Measurements from ENCODE around the gene VAV1.
"Not testable (repeated sequence)": the region's sequence is repeated elsewhere in the genome, so short reads cannot be mapped to it uniquely, and the experiment has no call there.

The VAV1 gene

DNA sequence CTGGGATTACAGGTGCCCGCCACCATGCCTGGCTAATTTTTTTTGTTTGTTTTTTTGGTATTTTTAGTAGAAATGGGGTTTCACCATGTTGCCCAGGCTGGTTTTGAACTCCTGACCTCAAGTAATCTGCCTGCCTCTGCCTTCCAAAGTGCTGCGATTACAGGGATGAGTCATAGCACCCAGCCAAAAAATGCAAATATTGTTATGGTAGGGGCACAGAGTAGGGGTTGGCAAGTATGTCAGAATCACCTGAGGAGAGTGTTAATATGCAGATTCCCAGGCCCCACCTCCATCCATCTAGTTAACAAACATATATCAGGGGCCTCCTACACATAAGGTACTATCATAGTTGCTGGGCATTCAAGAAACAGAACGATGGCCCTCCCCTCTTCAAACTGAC is 44.7 kb downstream of the VAV1 start:
- DNase-seq (ENCODE audit: low read depth in 2 of 2), result no peak

DNA sequence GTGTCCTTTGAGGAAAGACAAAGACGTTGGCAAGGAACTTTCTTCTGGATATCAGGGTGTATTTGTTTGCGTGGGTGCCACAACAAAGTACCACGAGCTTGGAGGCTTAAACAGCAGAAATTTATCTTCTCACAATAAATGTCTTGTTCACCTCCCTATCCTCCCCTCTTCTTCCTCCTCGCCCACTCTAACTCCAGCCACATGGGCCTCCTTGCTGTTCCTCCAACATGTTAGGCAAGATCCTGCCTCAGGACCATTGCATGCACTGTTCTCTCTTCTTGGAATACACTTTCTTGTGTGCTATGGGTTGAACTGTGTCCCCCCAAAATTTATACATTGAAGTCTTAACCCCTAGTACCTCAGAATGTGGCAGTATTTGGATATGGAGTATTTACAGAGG is 45.7 kb downstream of the VAV1 start:
- DNase-seq (ENCODE audit: low read depth in 2 of 2), result no peak

DNA sequence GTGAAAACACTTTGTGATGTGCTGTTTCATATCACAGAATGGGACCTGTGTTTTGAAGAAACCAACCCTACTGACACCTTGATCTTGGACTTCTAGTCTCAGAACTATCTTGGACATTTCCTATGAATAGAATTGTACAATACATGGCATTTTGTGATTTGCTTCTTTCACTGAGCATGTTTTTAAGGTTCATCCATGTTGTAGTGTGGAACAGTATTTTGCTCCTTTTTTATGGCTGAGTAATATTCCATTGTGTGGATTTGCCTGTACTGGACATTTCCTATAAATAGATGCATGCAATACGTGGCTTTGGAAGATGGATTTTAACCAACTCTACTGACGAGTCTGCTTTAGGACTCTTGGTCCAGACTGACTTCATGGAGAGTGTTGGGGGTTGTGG is 46.8 kb downstream of the VAV1 start:
- DNase-seq (ENCODE audit: low read depth in 2 of 2), result no peak

DNA sequence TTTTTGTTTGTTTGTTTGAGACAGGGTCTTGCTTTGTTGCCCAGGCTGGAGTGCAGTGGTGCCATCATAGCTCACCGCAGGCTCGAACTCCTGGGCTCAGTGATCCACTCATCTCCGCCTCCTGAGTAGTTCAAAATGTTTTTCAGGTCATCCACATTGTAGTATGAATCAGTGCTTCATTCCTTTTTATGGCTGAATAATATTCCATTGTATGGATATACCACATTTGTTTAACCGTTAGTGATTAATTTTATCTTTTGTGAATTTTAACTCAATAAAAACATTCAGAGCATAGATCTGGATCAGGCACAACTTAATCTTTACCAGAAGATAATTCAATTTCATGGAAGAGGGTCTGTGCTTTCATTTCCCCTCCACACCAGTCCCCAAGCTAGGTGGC is 47.7 kb downstream of the VAV1 start:
- DNase-seq (ENCODE audit: low read depth in 2 of 2), result no peak

DNA sequence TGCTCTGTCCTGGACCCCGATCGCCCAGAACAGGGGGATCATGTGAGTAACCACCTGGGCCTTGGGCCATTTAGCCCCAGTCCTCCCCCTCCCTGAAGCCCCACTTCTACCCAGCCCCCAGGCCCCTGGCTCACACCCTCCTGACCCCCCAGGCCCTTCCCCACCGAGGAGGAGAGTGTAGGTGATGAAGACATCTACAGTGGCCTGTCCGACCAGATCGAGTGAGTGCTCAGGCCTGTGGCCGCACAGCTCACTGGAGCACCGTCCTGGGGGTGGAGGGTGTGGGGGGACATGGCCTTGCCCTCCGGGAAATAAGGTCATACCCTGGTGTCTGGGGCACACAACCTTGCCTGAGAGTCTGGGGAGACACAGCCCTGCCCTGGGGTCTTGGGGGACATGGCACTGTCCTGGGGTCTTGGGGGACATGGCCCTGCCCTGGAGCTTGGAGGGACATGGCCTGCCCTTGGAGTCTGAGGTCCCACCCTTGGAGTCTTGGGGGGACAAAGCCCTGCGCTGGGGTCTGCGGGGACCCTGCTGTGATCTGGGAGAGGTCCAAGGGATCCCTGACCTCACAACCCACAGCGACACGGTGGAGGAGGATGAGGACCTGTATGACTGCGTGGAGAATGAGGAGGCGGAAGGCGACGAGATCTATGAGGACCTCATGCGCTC is 49.3 kb downstream of the VAV1 start:
- no peak for DNase-seq (ENCODE audit: low read depth in 2 of 2)

DNA sequence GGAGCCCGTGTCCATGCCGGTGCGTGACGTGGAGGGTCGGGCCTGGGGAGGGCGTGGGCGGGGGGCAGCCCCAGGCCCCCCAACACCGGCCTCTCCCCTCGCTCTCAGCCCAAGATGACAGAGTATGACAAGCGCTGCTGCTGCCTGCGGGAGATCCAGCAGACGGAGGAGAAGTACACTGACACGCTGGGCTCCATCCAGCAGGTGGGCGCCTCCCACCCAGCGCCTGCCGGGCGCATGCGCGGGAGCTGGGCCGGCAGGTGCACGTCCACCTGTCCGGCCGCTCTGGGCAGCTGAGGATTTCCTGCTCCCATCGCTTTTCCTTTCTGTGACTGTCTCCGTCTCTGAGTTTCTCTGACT is 49.8 kb downstream of the VAV1 start:
- DNase-seq (ENCODE audit: low read depth in 2 of 2), result no peak

DNA sequence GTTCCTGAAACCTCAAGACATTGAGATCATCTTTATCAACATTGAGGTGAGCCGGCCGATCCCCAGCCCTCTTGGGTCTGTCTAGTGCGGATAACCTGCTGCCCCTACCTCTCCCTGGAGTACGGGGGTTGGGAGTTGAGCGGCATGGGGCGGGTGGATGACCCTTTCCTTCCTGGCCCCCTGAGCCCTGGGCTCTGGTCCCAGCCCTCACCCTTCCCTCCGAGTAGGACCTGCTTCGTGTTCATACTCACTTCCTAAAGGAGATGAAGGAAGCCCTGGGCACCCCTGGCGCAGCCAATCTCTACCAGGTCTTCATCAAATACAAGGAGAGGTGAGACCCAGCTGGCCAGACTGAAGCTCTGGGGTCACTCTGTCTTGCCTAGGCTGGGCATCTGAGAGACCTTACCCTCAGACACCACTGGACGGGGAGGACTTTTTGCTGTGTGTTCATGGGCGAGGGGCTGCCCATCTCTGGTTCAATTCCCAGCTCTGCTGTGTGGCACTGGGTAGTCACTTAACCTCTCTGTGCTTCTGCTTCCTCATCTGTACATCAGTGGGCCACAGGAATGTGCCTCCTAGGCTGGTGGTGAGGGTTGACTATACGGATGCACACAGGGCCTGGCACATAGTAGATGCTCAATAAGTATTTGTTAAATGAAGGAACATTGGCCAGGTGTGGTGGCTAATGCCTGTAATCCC is 52.7 kb downstream of the VAV1 start:
- DNase-seq (ENCODE audit: low read depth in 2 of 2), result no peak

DNA sequence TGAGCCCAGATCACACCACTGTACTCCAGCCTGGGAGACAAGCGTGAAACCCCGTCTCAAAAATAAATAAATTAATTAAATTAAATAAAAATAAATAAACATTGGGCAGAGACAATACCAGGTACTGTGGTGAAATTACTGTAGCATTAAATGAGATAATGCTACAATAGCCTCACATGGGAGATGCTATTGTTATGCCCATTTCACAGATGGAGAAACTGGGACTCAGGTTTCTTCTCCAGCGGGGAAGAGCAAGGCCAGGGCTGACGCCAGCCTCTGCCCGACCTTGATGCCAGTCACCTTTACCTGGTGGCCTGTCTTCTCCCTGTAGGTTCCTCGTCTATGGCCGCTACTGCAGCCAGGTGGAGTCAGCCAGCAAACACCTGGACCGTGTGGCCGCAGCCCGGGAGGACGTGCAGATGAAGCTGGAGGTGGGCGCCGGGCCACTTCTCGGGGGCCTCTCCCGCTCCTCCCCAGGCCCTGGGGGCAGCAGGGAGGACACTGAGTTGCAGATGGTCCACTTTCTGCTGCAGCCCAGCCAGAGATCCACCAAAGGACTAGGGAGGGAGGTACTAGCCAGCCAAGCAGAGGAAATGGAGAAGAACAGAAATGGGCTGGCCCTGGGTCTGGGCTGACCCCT is 53.9 kb downstream of the VAV1 start:
- DNase-seq (ENCODE audit: low read depth in 2 of 2), result no peak

DNA sequence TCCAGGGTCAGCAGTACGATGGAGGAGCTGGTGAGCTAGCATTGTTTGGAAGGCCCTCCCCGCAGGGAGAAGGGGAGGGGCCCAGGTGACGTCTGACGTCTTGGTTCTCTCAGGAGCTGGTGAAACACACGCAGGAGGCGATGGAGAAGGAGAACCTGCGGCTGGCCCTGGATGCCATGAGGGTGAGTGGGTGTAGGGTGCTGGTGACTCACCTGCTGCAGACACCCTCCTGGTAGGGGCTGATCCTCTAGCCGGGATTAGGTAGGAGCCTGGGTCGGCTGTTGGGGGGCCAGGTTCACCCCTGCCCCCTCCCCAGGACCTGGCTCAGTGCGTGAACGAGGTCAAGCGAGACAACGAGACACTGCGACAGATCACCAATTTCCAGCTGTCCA is 55.8 kb downstream of the VAV1 start:
- no peak for DNase-seq (ENCODE audit: low read depth in 2 of 2)

DNA sequence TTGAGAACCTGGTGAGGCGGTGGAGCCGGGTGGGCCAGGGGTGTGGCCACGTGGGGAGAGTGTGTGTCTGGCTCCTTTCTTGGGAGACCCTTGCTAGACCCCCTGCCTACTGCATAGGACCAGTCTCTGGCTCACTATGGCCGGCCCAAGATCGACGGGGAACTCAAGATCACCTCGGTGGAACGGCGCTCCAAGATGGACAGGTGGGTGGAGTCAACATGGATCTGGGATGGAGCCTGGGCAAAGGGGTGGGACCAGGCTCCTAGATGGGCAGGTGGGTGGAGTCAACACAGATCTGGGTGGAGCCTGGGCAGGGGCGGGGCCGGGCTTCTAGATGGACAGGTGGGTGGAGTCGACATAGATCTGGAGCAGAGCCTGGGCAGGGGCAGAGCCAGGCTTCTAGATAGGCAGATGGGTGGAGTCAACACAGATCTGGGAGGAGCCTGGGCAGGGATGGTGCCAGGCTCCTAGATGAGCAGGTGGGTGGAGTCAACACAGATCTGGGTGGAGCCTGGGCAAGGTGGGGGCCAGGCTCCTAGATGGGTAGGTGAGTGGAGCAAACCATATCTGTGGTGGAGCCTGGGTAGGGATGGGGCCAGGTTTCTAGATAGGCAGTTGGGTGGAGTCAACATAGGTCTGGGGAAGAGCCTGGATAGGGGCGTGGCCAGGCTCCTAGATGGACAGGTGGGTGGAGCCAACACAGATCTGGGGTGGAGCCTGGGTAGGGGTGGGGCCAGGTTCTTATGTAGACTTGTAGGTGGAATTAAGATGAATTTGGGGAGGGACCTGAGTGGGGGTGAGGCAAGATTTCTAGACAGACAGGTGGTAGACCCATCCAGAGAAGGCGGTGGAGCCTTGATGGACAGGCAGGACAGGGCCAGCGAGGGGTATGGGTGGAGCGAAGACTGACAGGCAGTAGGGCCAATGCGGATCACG is 56.5 kb downstream of the VAV1 start:
- no peak for DNase-seq (ENCODE audit: low read depth in 2 of 2)

DNA sequence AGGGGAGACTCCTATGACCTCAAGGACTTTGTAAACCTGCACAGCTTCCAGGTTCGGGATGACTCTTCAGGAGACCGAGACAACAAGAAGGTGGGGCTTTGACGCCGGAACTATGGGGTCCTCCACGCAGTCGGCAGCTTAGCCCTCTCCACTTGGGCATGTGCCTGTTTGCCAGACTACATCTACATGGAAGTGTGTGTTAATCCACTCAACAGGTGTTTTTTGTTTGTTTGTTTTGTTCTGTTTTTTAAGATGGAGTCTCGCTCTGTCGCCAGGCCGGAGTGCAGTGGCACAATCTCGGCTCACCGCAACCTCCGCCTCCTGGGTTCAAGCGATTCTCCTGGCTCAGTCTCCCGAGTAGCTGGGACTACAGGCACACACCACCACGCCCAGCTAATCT is 57.3 kb downstream of the VAV1 start:
- not testable (repeated sequence) for DNase-seq (ENCODE audit: low read depth in 2 of 2)

DNA sequence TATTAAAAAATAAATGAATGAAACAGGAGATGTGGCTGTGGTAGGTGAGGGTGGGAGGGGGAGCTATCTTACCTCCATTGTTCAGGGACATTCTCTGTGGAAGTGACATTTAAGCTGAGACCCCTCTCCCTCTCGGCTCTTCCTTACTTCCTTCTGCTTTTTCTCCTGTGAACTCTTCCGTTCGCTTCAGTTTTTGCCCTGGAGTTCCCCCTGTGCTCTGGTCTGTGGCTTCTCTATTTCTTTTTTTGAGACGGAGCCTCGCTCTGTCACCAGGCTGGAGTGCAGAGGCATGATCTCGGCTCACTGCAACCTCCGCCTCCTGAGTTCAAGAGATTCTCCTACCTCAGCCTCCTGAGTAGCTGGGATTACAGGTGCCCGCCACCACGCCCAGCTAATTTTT is 58.6 kb downstream of the VAV1 start:
- not testable (repeated sequence) for DNase-seq (ENCODE audit: low read depth in 2 of 2)

DNA sequence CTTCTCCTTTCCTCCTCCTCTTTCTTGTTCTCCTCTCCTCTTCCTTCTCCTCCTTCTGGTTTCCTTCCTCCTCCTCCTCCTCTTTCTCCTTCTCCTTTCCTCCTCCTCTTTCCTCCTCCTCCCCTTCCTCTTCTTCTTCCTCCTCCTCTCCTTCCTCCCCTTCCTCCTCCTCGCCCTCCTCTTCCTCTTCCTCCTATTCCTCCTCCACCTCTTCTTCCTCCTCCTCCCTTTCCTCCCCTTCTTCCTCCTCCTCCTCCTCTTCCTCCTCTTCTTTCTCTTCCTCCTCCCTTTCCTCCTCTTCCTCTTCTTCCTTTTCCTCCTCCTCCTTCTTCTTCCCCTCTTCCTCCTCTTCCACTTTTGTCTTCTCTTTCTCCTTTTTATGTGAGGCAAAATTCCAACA is 59.9 kb downstream of the VAV1 start:
- DNase-seq (ENCODE audit: low read depth in 2 of 2), result no peak

DNA sequence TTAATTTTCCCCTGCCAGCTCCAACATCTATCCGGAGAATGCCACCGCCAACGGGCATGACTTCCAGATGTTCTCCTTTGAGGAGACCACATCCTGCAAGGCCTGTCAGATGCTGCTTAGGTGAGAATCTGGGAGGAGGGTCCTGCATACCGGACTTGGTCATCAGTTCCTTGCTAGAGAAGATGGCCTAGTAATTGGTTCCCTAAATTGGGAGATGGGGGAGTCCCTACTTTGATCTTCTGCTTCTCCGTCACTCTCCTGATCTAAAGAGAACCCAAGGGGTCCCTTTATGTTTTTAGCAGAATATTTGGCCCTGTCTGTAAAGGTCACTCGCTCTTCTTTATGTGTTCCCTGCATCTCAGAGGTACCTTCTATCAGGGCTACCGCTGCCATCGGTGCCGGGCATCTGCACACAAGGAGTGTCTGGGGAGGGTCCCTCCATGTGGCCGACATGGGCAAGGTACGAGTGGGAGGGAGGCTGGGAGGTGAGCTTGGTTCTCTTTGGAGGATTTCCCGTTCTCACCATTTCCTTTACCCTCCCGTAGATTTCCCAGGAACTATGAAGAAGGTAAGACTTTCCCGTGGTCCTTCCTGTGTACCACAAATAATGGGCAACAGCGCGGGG is 60.8 kb downstream of the VAV1 start:
- no peak for DNase-seq (ENCODE audit: low read depth in 2 of 2)

DNA sequence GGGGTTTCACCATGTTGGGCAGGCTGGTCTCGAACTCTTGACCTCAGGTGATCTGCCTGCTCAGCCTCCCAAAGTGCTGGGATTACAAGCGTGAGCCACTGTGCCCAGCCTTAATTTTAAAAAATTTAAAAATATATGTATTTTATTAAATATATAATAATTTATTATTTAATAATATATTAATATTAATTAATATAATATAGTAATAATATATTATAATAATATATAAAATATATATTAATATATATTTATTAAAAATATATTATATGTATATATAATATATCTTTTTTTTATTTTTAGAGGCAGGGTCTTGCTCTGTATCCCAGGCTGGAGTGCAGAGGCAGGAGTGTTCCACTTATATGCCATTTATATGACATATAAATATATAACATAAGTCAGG is 61.9 kb downstream of the VAV1 start:
- no peak for DNase-seq (ENCODE audit: low read depth in 2 of 2)

DNA sequence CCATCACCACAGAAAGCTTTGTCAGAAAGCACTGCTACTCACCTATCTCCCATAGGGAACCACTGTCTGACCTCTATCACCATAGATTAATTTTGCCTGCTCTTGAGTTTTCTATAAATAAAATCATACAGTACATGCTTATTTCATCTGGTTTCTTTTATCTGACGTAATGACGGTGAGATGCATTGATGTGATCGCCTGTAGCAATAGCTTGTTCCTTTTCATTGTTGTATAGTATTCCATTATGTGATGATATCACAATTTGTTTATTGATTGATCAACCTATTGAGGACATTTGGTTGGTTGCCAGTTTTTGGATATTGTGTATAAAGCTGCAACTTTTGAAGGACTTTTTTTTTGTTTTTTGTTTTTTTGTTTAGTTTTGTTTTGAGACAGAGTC is 63.0 kb downstream of the VAV1 start:
- no peak for DNase-seq (ENCODE audit: low read depth in 2 of 2)

DNA sequence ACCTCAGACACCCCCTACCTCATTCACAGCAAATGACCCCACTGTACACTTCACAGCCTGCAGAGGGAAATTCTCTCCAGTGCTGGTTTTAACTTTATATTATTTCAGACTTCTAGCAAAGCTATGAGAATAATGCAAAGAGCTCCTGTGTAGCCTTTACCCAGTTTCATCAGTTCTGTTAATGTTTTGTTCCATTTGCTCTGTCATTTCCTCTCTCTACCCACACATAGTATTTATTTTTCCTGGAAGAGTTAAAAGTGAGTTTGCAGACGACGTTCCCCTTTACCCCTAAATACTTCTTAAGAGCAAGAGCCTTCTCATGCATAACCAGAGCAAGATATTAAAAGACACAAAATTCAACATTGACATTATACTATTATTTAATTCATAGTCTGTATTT is 65.0 kb downstream of the VAV1 start:
- DNase-seq (ENCODE audit: low read depth in 2 of 2), result no peak

DNA sequence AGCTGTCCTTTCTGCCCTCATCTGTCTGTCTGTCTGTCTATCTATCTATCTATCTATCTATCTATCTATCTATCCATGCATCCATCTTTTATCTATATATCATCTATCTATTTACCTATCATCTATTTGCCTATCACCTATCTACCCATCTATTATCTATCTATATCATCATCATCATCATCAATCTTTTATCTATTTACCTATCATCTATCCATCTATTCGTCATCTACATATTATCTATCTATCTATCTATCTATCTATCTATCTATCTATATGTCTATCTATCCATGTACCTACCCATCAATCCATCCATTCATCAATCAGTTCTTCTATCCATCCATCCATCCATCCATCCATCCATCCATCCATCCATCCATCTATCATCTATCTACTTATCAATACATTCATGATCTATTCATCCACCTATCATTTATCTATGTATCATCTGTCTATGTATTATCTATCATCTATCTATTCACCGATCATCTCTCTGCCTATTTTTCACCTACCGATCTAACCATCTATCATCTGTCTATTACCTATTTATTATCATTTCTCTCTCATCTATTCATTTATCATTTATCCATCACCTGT is 65.7 kb downstream of the VAV1 start:
- DNase-seq (ENCODE audit: low read depth in 2 of 2), result no peak

DNA sequence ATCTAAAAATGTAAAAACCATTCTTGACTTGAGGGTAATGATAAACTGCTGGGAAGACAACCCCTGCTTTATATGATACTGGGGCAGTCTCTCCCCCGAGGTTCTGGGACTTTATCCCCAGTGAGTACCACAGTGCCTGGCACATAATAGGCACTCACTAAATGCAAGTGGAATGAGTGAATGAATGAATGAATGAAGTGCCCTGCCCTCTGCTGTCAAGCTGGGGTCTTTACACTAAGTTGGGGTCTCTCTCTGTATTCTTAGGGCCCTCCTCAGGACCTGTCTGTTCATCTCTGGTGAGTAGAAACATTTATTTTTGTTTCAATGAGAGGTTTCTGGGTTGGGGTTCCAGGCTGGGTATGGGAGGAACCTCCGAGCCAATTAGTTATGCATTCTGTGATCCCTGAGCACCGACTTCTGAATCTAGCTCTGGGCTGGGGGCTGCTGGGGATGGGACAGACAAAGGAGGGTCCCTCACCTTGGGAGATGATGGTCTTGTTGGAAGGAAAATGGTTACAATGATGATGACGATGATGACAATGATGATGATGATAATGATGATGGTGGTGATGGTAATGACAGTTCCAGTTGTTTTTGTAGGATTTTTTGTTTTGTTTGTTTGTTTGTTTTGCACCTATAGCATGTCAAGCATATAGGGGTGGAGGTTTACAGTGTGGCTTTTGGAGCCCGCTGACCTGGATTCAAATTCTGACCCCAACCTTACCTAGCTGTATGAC is 70.5 kb downstream of the VAV1 start:
- no peak for DNase-seq (ENCODE audit: low read depth in 2 of 2)

DNA sequence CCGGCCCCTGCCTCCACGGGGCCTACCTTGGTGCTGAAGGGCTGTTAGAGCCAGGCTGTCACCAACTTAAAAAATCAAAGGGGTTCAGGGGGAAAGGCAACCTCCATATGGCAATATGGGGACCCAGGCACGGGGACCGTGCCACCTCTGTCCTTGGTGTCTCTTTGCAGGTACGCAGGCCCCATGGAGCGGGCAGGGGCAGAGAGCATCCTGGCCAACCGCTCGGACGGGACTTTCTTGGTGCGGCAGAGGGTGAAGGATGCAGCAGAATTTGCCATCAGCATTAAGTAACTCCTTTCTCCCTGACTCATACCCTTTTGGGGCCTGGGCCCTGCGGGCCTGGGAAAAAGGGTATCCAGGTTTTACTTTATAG is 75.3 kb downstream of the VAV1 start:
- no peak for DNase-seq (ENCODE audit: low read depth in 2 of 2)

DNA sequence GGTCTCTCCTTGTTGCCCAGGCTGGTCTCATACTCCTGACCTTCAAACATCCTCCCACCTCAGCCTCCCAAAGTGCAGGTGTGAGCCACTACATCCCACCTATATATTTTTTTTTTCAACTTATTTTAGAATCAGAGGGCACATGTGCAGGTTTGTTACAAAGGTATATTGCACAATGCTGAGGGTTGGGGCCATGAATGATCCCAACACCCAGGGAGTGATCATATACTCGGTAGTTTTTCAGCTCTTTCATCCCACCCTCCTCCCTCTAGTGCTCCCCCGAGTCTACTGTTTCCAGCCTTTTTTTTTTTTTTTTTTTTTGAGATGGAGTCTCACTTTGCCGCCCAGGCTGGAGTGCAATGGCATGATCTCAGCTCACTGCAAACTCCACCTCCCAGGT is 76.5 kb downstream of the VAV1 start:
- no peak for DNase-seq (ENCODE audit: low read depth in 2 of 2)
